Smooth muscle cell (in vitro differentiated cells): ENCODE data around the gene CFH. TPM values are rescaled to one million over a fixed set of nuclear protein-coding genes. Genes with fewer than 3 reads are reported as not detected.

Experiments
- DNase-seq: peaks from one replicate; lab custom pipeline; 2025; ENCODE audit not compliant: unreplicated experiment; lab: John Stamatoyannopoulos, UW
- H2AFZ ChIP-seq: fragments of 200-600 bp; sonication (generic); 2 replicates; pipeline ENCODE4 v1.6.0; 2016; ENCODE audit warnings: antibody characterized with exemption, low read depth, mild to moderate bottlenecking
- H3F3A ChIP-seq: fragments of 200-600 bp; sonication (generic); 2 replicates; pipeline ENCODE4 v1.6.0; 2017; ENCODE audit warnings: antibody characterized with exemption, low read depth
- H3K27ac ChIP-seq: fragments of 200-600 bp; sonication (generic); 2 replicates; pipeline ENCODE4 v1.5.1; 2016; ENCODE audit warnings: low read depth, mild to moderate bottlenecking
- H3K27me3 ChIP-seq: fragments of 200-600 bp; sonication (generic); 2 replicates; pipeline ENCODE4 v1.6.1; 2016; ENCODE audit warnings: low read depth, mild to moderate bottlenecking
- H3K36me3 ChIP-seq: fragments of 200-600 bp; sonication (generic); 2 replicates; pipeline ENCODE4 v1.5.1; 2016; ENCODE audit warnings: low read depth
- H3K4me1 ChIP-seq: fragments of 200-600 bp; sonication (generic); 2 replicates; pipeline ENCODE4 v1.5.1; 2016; ENCODE audit warnings: low read depth
- H3K4me2 ChIP-seq: fragments of 200-600 bp; sonication (generic); 2 replicates; pipeline ENCODE4 v1.6.0; 2016; ENCODE audit warnings: mild to moderate bottlenecking
- H3K4me3 ChIP-seq: fragments of 200-600 bp; sonication (generic); 2 replicates; pipeline ENCODE4 v1.5.1; 2016; ENCODE audit warnings: mild to moderate bottlenecking
- H3K79me2 ChIP-seq: fragments of 200-600 bp; sonication (generic); 2 replicates; pipeline ENCODE4 v1.6.0; 2016; ENCODE audit warnings: low read depth, mild to moderate bottlenecking
- H3K9ac ChIP-seq: fragments of 200-600 bp; sonication (generic); 2 replicates; pipeline ENCODE4 v1.6.0; 2016; ENCODE audit warnings: low read depth
- H3K9me3 ChIP-seq: fragments of 200-600 bp; sonication (generic); replicated peaks from 2 replicates; pipeline ENCODE4 v1.5.1; 2016; ENCODE audit warnings: low read depth
- H4K20me1 ChIP-seq: fragments of 200-600 bp; sonication (generic); 2 replicates; pipeline ENCODE4 v1.6.0; 2016; ENCODE audit warnings: low read depth
- CTCF ChIP-seq: fragments of 200-600 bp; sonication (generic); IDR thresholded peaks from 2 replicates; pipeline ENCODE4 v1.5.1; 2017; ENCODE audit warnings: borderline replicate concordance, mild to moderate bottlenecking, antibody characterized with exemption; ENCODE audit not compliant: insufficient read depth, poor library complexity, severe bottlenecking
- WGBS: methylation state at CpG from one replicate; pipeline ENCODE4 v1.1.7; 2016; ENCODE audit warnings: low lambda C conversion rate; 5-methylcytosine and 5-hydroxymethylcytosine counted together
- polyA plus RNA-seq: library from polyadenylated mRNA; unstranded; fragments of >200 nt; fragmentation: Nextera tagmentation; extraction: Ambion mirVana; gene quantifications from 2 replicates; pipeline ENCODE4 v1.2.1, GENCODE V29; 2016
- total RNA-seq: library from RNA; depleted of rRNA; stranded (reverse); fragments of >200 nt; gene quantifications from 2 replicates; pipeline ENCODE4 v1.2.3, GENCODE V29; 2014

The CFH gene
- total and polyA plus RNA-seq, 2 experiments from 2014 or later: 71.2 to 99.5 TPM

GRCh38 chr1:196608390-196609369, 43.2 kb upstream of the CFH start, which contains the start of gene KCNT2:
Gene KCNT2 (minus strand): TSS chr1:196608440. CDS start chr1:196608309, 131 bp downstream.
- no peaks in the 10 kb centered on the region for H4K20me1 ChIP-seq
- under 1% methylated on average over 36 of the region's 43 CpGs for WGBS
- H3K27me3 ChIP-seq: no peaks in the 10 kb centered on the region
- DNase-seq: peak; percentile 38
- H2AFZ ChIP-seq: peak within 1 kb of the TSS; percentile 99
- peak within 1 kb of the TSS; percentile 91 for H3K4me2 ChIP-seq
- no peaks in the 10 kb centered on the region for H3K9me3 ChIP-seq
- H3K9ac ChIP-seq: peak within 1 kb of the TSS; percentile 42
- peaks cover 14% of the 10 kb centered on the region for H3F3A ChIP-seq
- peaks cover 24% of the 10 kb centered on the region for H3K79me2 ChIP-seq
- peak within 1 kb of the TSS; percentile 44 for H3K27ac ChIP-seq
- peaks cover 13% of the 10 kb centered on the region for H3K4me1 ChIP-seq
- no peak for TF ChIP-seq CTCF
- H3K4me3 ChIP-seq: peak within 1 kb of the TSS; percentile 83
- H3K36me3 ChIP-seq: no peaks in the 10 kb centered on the region

GRCh38 chr1:196609370-196609737, 42.5 kb upstream of the CFH start:
- 23% methylated on average over 10 of the region's 10 CpGs for WGBS
- Histone ChIP-seq H3K36me3 (no peaks in the 10 kb centered on the region), H3K9ac (peak overlapping the region; percentile 42), H3K9me3 (no peaks in the 10 kb centered on the region), H3K27me3 (no peaks in the 10 kb centered on the region), H3K4me3 (peak overlapping the region; percentile 83), H3K27ac (peak overlapping the region; percentile 44), H3K4me2 (peak overlapping the region; percentile 91), H2AFZ (peak overlapping the region; percentile 99), H3K4me1 (peaks cover 13% of the 10 kb centered on the region), H4K20me1 (no peaks in the 10 kb centered on the region), H3F3A (peaks cover 14% of the 10 kb centered on the region), H3K79me2 (peaks cover 24% of the 10 kb centered on the region)
- no peak for TF ChIP-seq CTCF
- no peak for DNase-seq

- Histone ChIP-seq H3K27ac (no peak overlapping the region), H3K9me3 (no peaks in the 10 kb centered on the region), H3F3A (peaks cover 14% of the 10 kb centered on the region), H3K79me2 (peaks cover 2% of the 10 kb centered on the region), H3K9ac (no peak overlapping the region), H2AFZ (no peak overlapping the region), H3K4me3 (no peak overlapping the region), H3K36me3 (no peaks in the 10 kb centered on the region), H3K4me2 (no peak overlapping the region), H3K4me1 (peaks cover 7% of the 10 kb centered on the region), H3K27me3 (no peaks in the 10 kb centered on the region), H4K20me1 (no peaks in the 10 kb centered on the region)
- TF ChIP-seq CTCF: no peak
- 92% methylated on average over 3 of the region's 3 CpGs for WGBS
- no peak for DNase-seq
Measured at GRCh38 chr1:196611873-196612272, 40.0 kb upstream of the CFH start.

- TF ChIP-seq CTCF: no peak
- H3K36me3 ChIP-seq: no peaks in the 10 kb centered on the region
- H3K9me3 ChIP-seq: no peaks in the 10 kb centered on the region
- H4K20me1 ChIP-seq: no peaks in the 10 kb centered on the region
- H3K27me3 ChIP-seq: no peaks in the 10 kb centered on the region
- no peak overlapping the region for H3K27ac ChIP-seq
- no peak overlapping the region for H3K9ac ChIP-seq
- H3K4me2 ChIP-seq: no peak overlapping the region
- WGBS: 95% methylated on average over 2 of the region's 2 CpGs
- DNase-seq: no peak
- no peaks in the 10 kb centered on the region for H3K79me2 ChIP-seq
- H3K4me3 ChIP-seq: no peak overlapping the region
- H3K4me1 ChIP-seq: no peaks in the 10 kb centered on the region
- H2AFZ ChIP-seq: no peak overlapping the region
- H3F3A ChIP-seq: no peaks in the 10 kb centered on the region
Measured at GRCh38 chr1:196619721-196620120, 32.1 kb upstream of the CFH start.
